Spleen (tissue), 11 donors: ENCODE data around the gene EFCAB11. TPM values are rescaled to one million over a fixed set of nuclear protein-coding genes. Genes with fewer than 3 reads are reported as not detected.

Source experiments
- DNase-seq: peaks from one replicate; pipeline ENCODE4 v3.0.0-alpha.2; 2020
- H3K27ac ChIP-seq, 8 donors: fragments of 200-600 bp; sonication (generic) in 7 of 8; 1 replicate in 4 of 8; 2 replicates in 4 of 8; pipeline versions ENCODE4 v1.5.0 to v1.8.0; 2016 to 2021; ENCODE audit warnings: inconsistent platforms in 4 of 8, mild to moderate bottlenecking in 4 of 8, moderate library complexity in 1 of 8
- H3K27me3 ChIP-seq, 7 donors: fragments of 200-600 bp; sonication (generic) in 6 of 7; replicated peaks in 1 of 7; 1 replicate in 4 of 7; 2 replicates in 3 of 7; pipeline versions ENCODE4 v1.5.0 to v1.8.0; 2016 to 2021; ENCODE audit warnings: inconsistent platforms in 3 of 7, mild to moderate bottlenecking in 1 of 7
- H3K36me3 ChIP-seq, 6 donors: fragments of 200-600 bp; sonication (generic) in 5 of 6; 1 replicate in 4 of 6; 2 replicates in 2 of 6; pipeline versions ENCODE4 v1.5.0 to v1.8.0; 2016 to 2021; ENCODE audit warnings: inconsistent platforms in 2 of 6
- H3K4me1 ChIP-seq, 6 donors: fragments of 200-600 bp; sonication (generic) in 5 of 6; 1 replicate in 3 of 6; 2 replicates in 3 of 6; pipeline versions ENCODE4 v1.5.0 to v1.8.0; 2016 to 2021; ENCODE audit warnings: inconsistent platforms in 3 of 6
- H3K4me3 ChIP-seq, 8 donors: fragments of 200-600 bp; sonication (generic) in 7 of 8; 1 replicate in 4 of 8; 2 replicates in 4 of 8; pipeline versions ENCODE4 v1.5.0 to v1.8.0; 2016 to 2021; ENCODE audit warnings: inconsistent platforms in 4 of 8, mild to moderate bottlenecking in 4 of 8, moderate library complexity in 2 of 8
- H3K9me3 ChIP-seq, 8 donors: fragments of 200-600 bp; sonication (generic) in 7 of 8; 1 replicate in 4 of 8; 2 replicates in 4 of 8; pipeline versions ENCODE4 v1.5.0 to v1.8.0; 2016 to 2021; ENCODE audit warnings: inconsistent platforms in 4 of 8
- CTCF ChIP-seq, 11 experiments: fragments of 200-600 bp in 7 of 11; fragments of 450-650 bp in 4 of 11; sonication (generic) in 4 of 11; IDR thresholded peaks in 8 of 11; conservative IDR thresholded peaks in 3 of 11; 1 replicate in 7 of 11; 2 replicates in 4 of 11; pipeline versions ENCODE4 v1.4.0 to v1.8.0; 2016 to 2021; ENCODE audit warnings: antibody characterized with exemption in 11 of 11, inconsistent platforms in 4 of 11, mild to moderate bottlenecking in 1 of 11
- POLR2A ChIP-seq, 3 donors: fragments of 450-650 bp; IDR thresholded peaks; one replicate each; pipeline ENCODE4 v1.5.1; 2017; ENCODE audit warnings: antibody characterized with exemption in 3 of 3, mild to moderate bottlenecking in 1 of 3
- POLR2AphosphoS5 ChIP-seq, 3 donors: sonication (generic); formaldehyde crosslinking; IDR thresholded peaks; one replicate each; pipeline ENCODE4 v1.5.1; 2017; ENCODE audit warnings: antibody characterized with exemption in 3 of 3
- WGBS, 5 donors: extraction: QIAGEN DNeasy Blood & Tissue Kit in 3 of 5; methylation state at CpG; one replicate each; pipeline versions ENCODE4 v1.1.5 to v1.1.7; 2013 to 2018; 5-methylcytosine and 5-hydroxymethylcytosine counted together
- intact Hi-C: fragments of 100-400 bp; cut with DNase I; formaldehyde crosslinking; loops from one replicate; pipeline ENCODE4 v1.15.0; 2023; ENCODE audit warnings: low total_unique reads
- polyA plus RNA-seq, 3 donors: library from polyadenylated mRNA; stranded (reverse); fragments of 200-250 nt; gene quantifications; one replicate each; pipeline ENCODE4 v1.2.1, GENCODE V29; 2013
- total RNA-seq, 7 donors: library from RNA; depleted of rRNA in 3 of 7; stranded (reverse); fragments of >200 nt in 3 of 7; fragmentation: NEBNext Ultra II Directional in 4 of 7; extraction: Animal tissue kit (Norgen Biotek cat#: 25700) in 4 of 7; gene quantifications; one replicate each; pipeline versions ENCODE4 v1.1.0 to v1.2.1, GENCODE V29; 2016 to 2021
- donor health status: healthy with polysubstance abuse.
- donor health status: DM: no; HTN: no; CAD: no; lungs with moderate emphysema.
- donor health status: DM: no; HTN: no; CAD: no.
- donor health status: Bipolar disorder and iron deficiency.
- donor health status: healthy.
- donor health status: DM: no; HTN: no; CAD: no.
- donor health status: DM: yes; HTN: yes; CAD: no.

The EFCAB11 gene
- total and polyA plus RNA-seq, 10 donors = 2.5 to 13.7 (median 7.4) TPM

- TF ChIP-seq CTCF (IDR thresholded peaks at IDR 0.05 in 8 of 11, conservative IDR thresholded peaks at IDR 0.05 in 3 of 11) (no peak), POLR2A (IDR thresholded peaks at IDR 0.05) (no peak), POLR2AphosphoS5 (IDR thresholded peaks at IDR 0.05) (no peak)
- H3K36me3 ChIP-seq = no peaks in the 10 kb centered on the region
- no peaks in the 10 kb centered on the region for H3K27me3 ChIP-seq
- H3K9me3 ChIP-seq = no peaks in the 10 kb centered on the region
- H3K4me3 ChIP-seq = no peak overlapping the region
- peaks cover 0 to 13% (median 0%) of the 10 kb centered on the region in 6 donors for H3K4me1 ChIP-seq
- WGBS, 5 donors = 87 to 94% (median 91%) methylated on average over 12 of the region's 12 CpGs
- DNase-seq = no peak
- H3K27ac ChIP-seq = no peak overlapping the region
- intact Hi-C loops = no loop called here
Observed at GRCh38 chr14:89792489-89793366, 161.8 kb downstream of the EFCAB11 start.

GRCh38 chr14:89787525-89787924 is 167.0 kb downstream of the EFCAB11 start:
- intact Hi-C loops = no loop called here
- H3K4me1 ChIP-seq = no peaks in the 10 kb centered on the region
- H3K9me3 ChIP-seq = no peaks in the 10 kb centered on the region
- no peaks in the 10 kb centered on the region for H3K36me3 ChIP-seq
- no peak overlapping the region for H3K27ac ChIP-seq
- DNase-seq = no peak
- TF ChIP-seq POLR2A (IDR thresholded peaks at IDR 0.05) (no peak), CTCF (IDR thresholded peaks at IDR 0.05 in 8 of 11, conservative IDR thresholded peaks at IDR 0.05 in 3 of 11) (no peak), POLR2AphosphoS5 (IDR thresholded peaks at IDR 0.05) (no peak)
- no peak overlapping the region for H3K4me3 ChIP-seq
- no peaks in the 10 kb centered on the region for H3K27me3 ChIP-seq
- 90 to 97% (median 94%) methylated on average over 4 of the region's 4 CpGs for WGBS, 5 donors

- WGBS, 5 donors = 79 to 97% (median 95%) methylated on average over 4 of the region's 4 CpGs
- intact Hi-C loops = no loop called here
- DNase-seq = no peak
- Histone ChIP-seq H3K4me1 (peaks cover 0 to 2% (median 0%) of the 10 kb centered on the region in 6 donors), H3K9me3 (no peaks in the 10 kb centered on the region), H3K27ac (no peak overlapping the region), H3K4me3 (no peak overlapping the region), H3K27me3 (no peaks in the 10 kb centered on the region), H3K36me3 (no peaks in the 10 kb centered on the region)
- TF ChIP-seq POLR2AphosphoS5 (IDR thresholded peaks at IDR 0.05) = no peak
- no peak for TF ChIP-seq POLR2A (IDR thresholded peaks at IDR 0.05)
- no peak for TF ChIP-seq CTCF (IDR thresholded peaks at IDR 0.05 in 8 of 11, conservative IDR thresholded peaks at IDR 0.05 in 3 of 11)
Observed at GRCh38 chr14:89781046-89781445, 173.5 kb downstream of the EFCAB11 start.

- 82 to 86% (median 83%) methylated on average over 7 to 8 of the region's 8 CpGs for WGBS, 5 donors
- intact Hi-C loops = no loop called here
- Histone ChIP-seq H3K27me3 (no peaks in the 10 kb centered on the region), H3K36me3 (no peaks in the 10 kb centered on the region), H3K9me3 (no peaks in the 10 kb centered on the region), H3K27ac (no peak overlapping the region), H3K4me1 (peaks cover 0 to 16% (median 6%) of the 10 kb centered on the region in 6 donors), H3K4me3 (no peak overlapping the region)
- TF ChIP-seq POLR2A (IDR thresholded peaks at IDR 0.05) (no peak), CTCF (IDR thresholded peaks at IDR 0.05 in 8 of 11, conservative IDR thresholded peaks at IDR 0.05 in 3 of 11) (no peak), POLR2AphosphoS5 (IDR thresholded peaks at IDR 0.05) (no peak)
- DNase-seq = no peak
Observed at GRCh38 chr14:89779707-89780106, 174.8 kb downstream of the EFCAB11 start.
